Stomach (tissue), 4 donors: Measurements from ENCODE around the gene SLC37A1.

Source experiments
- POLR2A ChIP-seq, 4 donors: fragments of 450-650 bp; IDR thresholded peaks; one replicate each; pipeline ENCODE4 v1.6.1; 2016; ENCODE audit warnings: antibody characterized with exemption in 4 of 4, control low read depth in 2 of 4, mild to moderate bottlenecking in 1 of 4, moderate library complexity in 1 of 4
- POLR2AphosphoS5 ChIP-seq, 3 donors: sonication (generic); formaldehyde crosslinking; IDR thresholded peaks; one replicate each; pipeline ENCODE4 v1.6.1; 2016; ENCODE audit warnings: antibody characterized with exemption in 3 of 3
- TF ChIP-seq, protein P1 (sequence below), 7 experiments: fragments of 450-650 bp in 4 of 7; fragments of 200-600 bp in 3 of 7; sonication (generic) in 3 of 7; IDR thresholded peaks; one replicate each; pipeline ENCODE4 v1.5.1; 2016 to 2019; ENCODE audit warnings: antibody characterized with exemption in 7 of 7, control low read depth in 2 of 7, mild to moderate bottlenecking in 1 of 7

DNA sequence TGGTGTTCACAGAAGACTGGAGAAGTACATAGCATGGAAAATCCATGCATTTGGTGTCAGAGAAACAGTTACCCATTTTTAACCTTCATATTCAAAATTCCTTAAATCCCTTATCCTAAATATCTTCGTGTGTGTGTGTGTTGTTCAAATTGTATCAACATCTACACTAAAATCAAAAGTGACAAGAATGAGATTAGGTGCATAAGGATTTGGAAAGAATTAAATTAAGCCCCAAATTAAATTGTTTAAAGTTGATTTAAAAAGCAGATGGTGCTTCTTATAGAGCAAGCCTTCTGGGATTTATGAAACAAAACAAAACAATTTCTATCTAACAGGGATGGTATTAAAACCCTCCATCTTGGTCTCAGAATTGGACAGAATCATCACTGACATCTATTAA is 22.3 kb upstream of the SLC37A1 start:
- TF ChIP-seq, protein P1, sequence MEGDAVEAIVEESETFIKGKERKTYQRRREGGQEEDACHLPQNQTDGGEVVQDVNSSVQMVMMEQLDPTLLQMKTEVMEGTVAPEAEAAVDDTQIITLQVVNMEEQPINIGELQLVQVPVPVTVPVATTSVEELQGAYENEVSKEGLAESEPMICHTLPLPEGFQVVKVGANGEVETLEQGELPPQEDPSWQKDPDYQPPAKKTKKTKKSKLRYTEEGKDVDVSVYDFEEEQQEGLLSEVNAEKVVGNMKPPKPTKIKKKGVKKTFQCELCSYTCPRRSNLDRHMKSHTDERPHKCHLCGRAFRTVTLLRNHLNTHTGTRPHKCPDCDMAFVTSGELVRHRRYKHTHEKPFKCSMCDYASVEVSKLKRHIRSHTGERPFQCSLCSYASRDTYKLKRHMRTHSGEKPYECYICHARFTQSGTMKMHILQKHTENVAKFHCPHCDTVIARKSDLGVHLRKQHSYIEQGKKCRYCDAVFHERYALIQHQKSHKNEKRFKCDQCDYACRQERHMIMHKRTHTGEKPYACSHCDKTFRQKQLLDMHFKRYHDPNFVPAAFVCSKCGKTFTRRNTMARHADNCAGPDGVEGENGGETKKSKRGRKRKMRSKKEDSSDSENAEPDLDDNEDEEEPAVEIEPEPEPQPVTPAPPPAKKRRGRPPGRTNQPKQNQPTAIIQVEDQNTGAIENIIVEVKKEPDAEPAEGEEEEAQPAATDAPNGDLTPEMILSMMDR (IDR thresholded peaks at IDR 0.05) = no peak
- TF ChIP-seq POLR2A (IDR thresholded peaks at IDR 0.05) (no peak), POLR2AphosphoS5 (IDR thresholded peaks at IDR 0.05) (no peak)
